Activated T-cell treated with anti-CD3 and anti-CD28 coated beads, Interleukin-2, amount 50 U/mL, for 4 hours (primary cell): Measurements from ENCODE around the gene JPT1. TPM values are rescaled to one million over a fixed set of nuclear protein-coding genes. Genes with fewer than 3 reads are reported as not detected.
"Not testable (repeated sequence)": the region's sequence is repeated elsewhere in the genome, so short reads cannot be mapped to it uniquely, and the experiment has no call there.

ENCODE experiments used
- ATAC-seq, 2 donors: fragments of 200-7000 bp; cut with Tn5 transposase; one replicate each; pipeline ENCODE4 v1.10.0; 2021
- DNase-seq: peaks from one replicate; pipeline ENCODE4 v3.0.0-alpha.2; 2020
- H3K27me3 Mint-ChIP-seq: one replicate; pipeline ENCODE4 v1.8.0; 2021; ENCODE audit warnings: low read depth, mixed read lengths
- H3K36me3 Mint-ChIP-seq: one replicate; pipeline ENCODE4 v1.8.0; 2022; ENCODE audit warnings: mixed read lengths; ENCODE audit not compliant: insufficient read depth
- H3K4me1 Mint-ChIP-seq: one replicate; pipeline ENCODE4 v1.8.0; 2021; ENCODE audit warnings: low read depth, mixed read lengths
- H3K4me3 Mint-ChIP-seq: one replicate; pipeline ENCODE4 v1.8.0; 2021; ENCODE audit warnings: mild to moderate bottlenecking, moderate library complexity, mixed read lengths
- H3K9me3 Mint-ChIP-seq: one replicate; pipeline ENCODE4 v1.8.0; 2021; ENCODE audit warnings: mixed read lengths
- total RNA-seq, 3 donors: library from RNA; stranded (reverse); gene quantifications; one replicate each; pipeline ENCODE4 v1.2.1, GENCODE V29; 2021

Gene JPT1
- total RNA-seq, 3 donors from 2014 or later = 161 to 182 (median 167) TPM

- Mint-ChIP-seq H3K4me3 (peak overlapping the region; percentile 58), H3K27me3 (no peaks in the 10 kb centered on the region), H3K9me3 (no peaks in the 10 kb centered on the region), H3K4me1 (peaks cover 28% of the 10 kb centered on the region), H3K36me3 (peaks cover 8% of the 10 kb centered on the region)
- DNase-seq = no peak
- ATAC-seq = no peak
These were observed 24.7 kb downstream of the JPT1 start for GRCh38 chr17:75129576-75129975.

GRCh38 chr17:75128694-75129505 is 25.4 kb downstream of the JPT1 start:
- peaks cover 35% of the 10 kb centered on the region for H3K4me1 Mint-ChIP-seq
- H3K36me3 Mint-ChIP-seq = peaks cover 10% of the 10 kb centered on the region
- H3K4me3 Mint-ChIP-seq = peak overlapping the region; percentile 58
- no peaks in the 10 kb centered on the region for H3K9me3 Mint-ChIP-seq
- DNase-seq = no peak
- no peaks in the 10 kb centered on the region for H3K27me3 Mint-ChIP-seq
- no peak for ATAC-seq

- not testable (repeated sequence) for H3K27me3 Mint-ChIP-seq, H3K36me3 Mint-ChIP-seq
- H3K4me1 Mint-ChIP-seq = peaks cover 40% of the 10 kb centered on the region
These were observed 26.4 kb downstream of the JPT1 start for GRCh38 chr17:75127936-75128335.

GRCh38 chr17:75126954-75127353 is 27.4 kb downstream of the JPT1 start:
- ATAC-seq = no peak

More at GRCh38 chr17:75127936-75128335, 26.4 kb downstream of the JPT1 start:
- not testable (repeated sequence) for H3K4me3 Mint-ChIP-seq, ATAC-seq, DNase-seq, H3K9me3 Mint-ChIP-seq

GRCh38 chr17:75125984-75126383 is 28.3 kb downstream of the JPT1 start:
- Mint-ChIP-seq H3K4me3 (no peak overlapping the region), H3K9me3 (no peaks in the 10 kb centered on the region), H3K27me3 (no peaks in the 10 kb centered on the region), H3K36me3 (peaks cover 11% of the 10 kb centered on the region), H3K4me1 (peaks cover 36% of the 10 kb centered on the region)
- DNase-seq (no peak), ATAC-seq (no peak)

More at GRCh38 chr17:75126954-75127353, 27.4 kb downstream of the JPT1 start:
- Mint-ChIP-seq H3K4me1 (peaks cover 36% of the 10 kb centered on the region), H3K4me3 (no peak overlapping the region), H3K27me3 (no peaks in the 10 kb centered on the region), H3K9me3 (no peaks in the 10 kb centered on the region), H3K36me3 (peaks cover 10% of the 10 kb centered on the region)
- no peak for DNase-seq

GRCh38 chr17:75124819-75125162 is 29.5 kb downstream of the JPT1 start:
- no peak for DNase-seq
- H3K27me3 Mint-ChIP-seq = no peaks in the 10 kb centered on the region
- no peak overlapping the region for H3K4me3 Mint-ChIP-seq
- H3K4me1 Mint-ChIP-seq = peaks cover 31% of the 10 kb centered on the region
- H3K9me3 Mint-ChIP-seq = no peaks in the 10 kb centered on the region
- ATAC-seq = no peak
- peaks cover 9% of the 10 kb centered on the region for H3K36me3 Mint-ChIP-seq

- peak; percentile 93 to 96 for ATAC-seq
- DNase-seq = peak; percentile 66
- Mint-ChIP-seq H3K9me3 (no peaks in the 10 kb centered on the region), H3K27me3 (no peaks in the 10 kb centered on the region), H3K4me3 (no peak overlapping the region), H3K4me1 (peaks cover 28% of the 10 kb centered on the region), H3K36me3 (peaks cover 6% of the 10 kb centered on the region)
These were observed 30.1 kb downstream of the JPT1 start for GRCh38 chr17:75124041-75124818.

- no peak overlapping the region for H3K4me3 Mint-ChIP-seq
- peaks cover 18% of the 10 kb centered on the region for H3K4me1 Mint-ChIP-seq
- peaks cover 4% of the 10 kb centered on the region for H3K36me3 Mint-ChIP-seq
- no peaks in the 10 kb centered on the region for H3K27me3 Mint-ChIP-seq
- DNase-seq (no peak), ATAC-seq (no peak)
- no peaks in the 10 kb centered on the region for H3K9me3 Mint-ChIP-seq
These were observed 36.0 kb downstream of the JPT1 start for GRCh38 chr17:75118307-75118706.

GRCh38 chr17:75116737-75117136 is 37.6 kb downstream of the JPT1 start:
- Mint-ChIP-seq H3K36me3 (peaks cover 9% of the 10 kb centered on the region), H3K4me1 (peaks cover 24% of the 10 kb centered on the region), H3K4me3 (no peak overlapping the region), H3K27me3 (no peaks in the 10 kb centered on the region), H3K9me3 (no peaks in the 10 kb centered on the region)
- no peak for ATAC-seq
- no peak for DNase-seq

- H3K27me3 Mint-ChIP-seq = no peaks in the 10 kb centered on the region
- no peak overlapping the region for H3K4me3 Mint-ChIP-seq
- peaks cover 7% of the 10 kb centered on the region for H3K36me3 Mint-ChIP-seq
- ATAC-seq (no peak), DNase-seq (no peak)
- H3K9me3 Mint-ChIP-seq = no peaks in the 10 kb centered on the region
- H3K4me1 Mint-ChIP-seq = peaks cover 32% of the 10 kb centered on the region
These were observed 38.8 kb downstream of the JPT1 start for GRCh38 chr17:75115555-75115954.

- no peaks in the 10 kb centered on the region for H3K9me3 Mint-ChIP-seq
- ATAC-seq (no peak), DNase-seq (no peak)
- no peaks in the 10 kb centered on the region for H3K27me3 Mint-ChIP-seq
- peaks cover 35% of the 10 kb centered on the region for H3K4me1 Mint-ChIP-seq
- peaks cover 7% of the 10 kb centered on the region for H3K36me3 Mint-ChIP-seq
- H3K4me3 Mint-ChIP-seq = peak overlapping the region; percentile 82
These were observed 39.6 kb downstream of the JPT1 start for GRCh38 chr17:75114552-75115314.

GRCh38 chr17:75113798-75114551 is 40.3 kb downstream of the JPT1 start:
- DNase-seq (peak; percentile 92), ATAC-seq (peak; percentile 58 to 74)
- H3K27me3 Mint-ChIP-seq = no peaks in the 10 kb centered on the region
- H3K36me3 Mint-ChIP-seq = peaks cover 7% of the 10 kb centered on the region
- no peaks in the 10 kb centered on the region for H3K9me3 Mint-ChIP-seq
- H3K4me1 Mint-ChIP-seq = peaks cover 35% of the 10 kb centered on the region
- H3K4me3 Mint-ChIP-seq = peak overlapping the region; percentile 82

- H3K9me3 Mint-ChIP-seq = no peaks in the 10 kb centered on the region
- H3K4me3 Mint-ChIP-seq = peak overlapping the region; percentile 69
- H3K36me3 Mint-ChIP-seq = peaks cover 7% of the 10 kb centered on the region
- no peaks in the 10 kb centered on the region for H3K27me3 Mint-ChIP-seq
- H3K4me1 Mint-ChIP-seq = peaks cover 36% of the 10 kb centered on the region
- ATAC-seq (no peak), DNase-seq (no peak)
These were observed 42.5 kb downstream of the JPT1 start for GRCh38 chr17:75111777-75112335.
